NCI-H2107 (cell line): ENCODE data around the gene SYMPK.
"Not testable (repeated sequence)": the region's sequence is repeated elsewhere in the genome, so short reads cannot be mapped to it uniquely, and the experiment has no call there.

Source experiments
- DNase-seq: peaks from one replicate; lab custom pipeline; 2025; lab: John Stamatoyannopoulos, UW

SYMPK gene

DNA sequence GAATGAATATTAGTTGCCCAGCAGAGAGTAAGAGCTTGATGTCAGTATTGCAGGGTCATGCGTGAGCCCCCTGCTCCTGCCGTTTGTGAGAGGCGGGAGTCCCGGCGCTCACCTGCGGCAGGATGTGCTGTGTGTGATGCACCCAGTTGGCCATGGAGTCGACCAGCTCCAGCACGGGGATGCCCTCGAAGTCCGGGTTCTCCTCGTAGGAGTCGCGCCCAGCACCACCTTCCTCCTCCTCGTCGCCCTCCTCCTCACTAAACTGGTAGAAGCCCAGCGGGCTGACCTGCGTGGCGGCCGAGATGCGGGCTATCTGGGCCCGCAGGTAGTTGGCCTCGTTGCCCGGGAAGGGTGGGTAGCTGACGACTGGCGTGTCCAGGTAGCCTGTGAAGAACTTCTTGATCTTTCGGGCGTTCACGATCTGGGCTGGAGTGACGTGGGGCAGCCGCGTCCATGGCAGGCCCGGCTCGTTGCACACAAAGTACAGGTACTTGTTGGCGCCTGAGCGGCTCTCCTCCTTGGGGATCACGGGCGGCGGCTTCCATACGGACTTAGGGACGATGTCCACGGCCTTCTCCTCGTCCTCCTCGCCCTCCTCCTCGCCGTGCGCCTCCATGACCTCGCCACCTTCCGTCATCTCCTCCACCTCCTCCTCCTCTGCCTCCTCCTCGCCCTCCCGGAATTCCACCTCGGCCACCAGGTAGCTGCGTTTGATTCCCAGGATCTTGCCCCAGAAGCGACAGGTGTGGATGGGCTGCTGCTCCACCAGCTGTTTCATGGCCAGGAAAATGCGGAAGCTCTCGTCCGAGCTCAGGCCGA, 58.6 kb downstream of the SYMPK start:
- DNase-seq = no peak

DNA sequence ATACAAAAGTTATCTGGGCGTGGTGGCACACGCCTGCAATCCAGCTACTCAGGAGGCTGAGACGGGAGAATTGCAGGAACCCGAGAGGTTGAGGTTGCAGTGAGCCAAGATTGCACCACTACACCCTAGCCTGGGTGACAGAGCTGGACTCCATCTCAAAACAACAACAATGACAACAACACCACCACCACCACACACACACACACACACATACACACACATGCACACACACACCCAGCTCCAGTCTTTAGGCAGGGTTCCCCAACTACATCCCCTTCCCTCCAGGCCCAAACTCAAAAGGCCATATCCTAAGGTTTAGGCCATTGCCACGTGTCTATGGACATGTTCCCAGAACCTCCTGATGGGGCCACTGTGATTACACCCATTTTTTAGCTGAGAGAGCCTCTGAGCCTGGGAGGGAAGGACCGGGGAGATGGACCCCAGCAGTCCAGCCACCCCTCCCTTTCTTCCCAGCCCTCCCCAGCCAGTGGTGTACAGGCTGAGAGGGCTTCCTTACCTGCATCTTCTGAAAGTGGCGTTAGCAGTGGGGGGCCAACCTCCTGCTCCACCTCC, 61.3 kb downstream of the SYMPK start:
- DNase-seq = no peak

DNA sequence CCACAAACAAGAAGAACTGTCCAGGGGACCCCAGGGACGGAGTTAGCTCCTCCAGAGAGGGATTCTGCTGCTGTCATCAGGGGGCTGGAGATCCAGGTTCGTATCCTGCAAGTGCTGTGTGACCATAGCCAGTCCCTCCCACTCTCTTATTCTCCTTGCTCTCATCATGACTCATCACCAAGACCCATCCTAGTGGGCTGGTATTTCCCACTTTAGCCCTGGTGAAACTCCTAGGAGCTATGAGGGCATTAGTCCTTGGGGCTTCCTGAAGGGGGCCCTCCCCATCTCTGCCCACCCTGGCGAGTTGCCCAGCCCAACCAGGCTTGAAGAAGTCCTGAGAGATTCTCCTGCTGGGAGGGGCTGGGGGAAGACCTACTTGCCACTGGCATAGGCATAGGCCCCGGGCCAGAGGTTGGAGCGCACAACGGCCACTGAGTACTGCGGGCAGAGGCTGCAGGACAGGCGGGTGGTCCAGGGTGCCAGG, 62.8 kb downstream of the SYMPK start:
- DNase-seq = no peak

DNA sequence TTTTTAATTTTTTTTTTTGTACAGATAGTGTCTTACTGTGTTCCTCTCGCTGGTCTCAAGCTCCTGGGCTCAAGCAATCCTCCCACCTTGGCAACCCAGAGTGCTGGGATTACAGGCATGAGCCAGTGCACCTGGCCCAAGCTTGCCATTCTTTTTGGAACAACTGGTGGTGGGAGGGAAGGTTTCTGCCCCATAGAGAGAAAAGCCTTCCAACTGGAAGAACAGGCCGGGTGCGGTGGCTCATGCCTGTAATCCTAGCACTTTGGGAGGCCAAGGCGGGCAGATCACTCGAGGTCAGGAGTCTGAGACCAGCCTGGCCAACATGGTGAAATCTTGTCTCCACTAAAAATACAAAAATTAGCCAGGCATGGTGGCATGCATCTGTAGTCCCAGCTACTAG, 63.4 kb downstream of the SYMPK start:
- not testable (repeated sequence) for DNase-seq

DNA sequence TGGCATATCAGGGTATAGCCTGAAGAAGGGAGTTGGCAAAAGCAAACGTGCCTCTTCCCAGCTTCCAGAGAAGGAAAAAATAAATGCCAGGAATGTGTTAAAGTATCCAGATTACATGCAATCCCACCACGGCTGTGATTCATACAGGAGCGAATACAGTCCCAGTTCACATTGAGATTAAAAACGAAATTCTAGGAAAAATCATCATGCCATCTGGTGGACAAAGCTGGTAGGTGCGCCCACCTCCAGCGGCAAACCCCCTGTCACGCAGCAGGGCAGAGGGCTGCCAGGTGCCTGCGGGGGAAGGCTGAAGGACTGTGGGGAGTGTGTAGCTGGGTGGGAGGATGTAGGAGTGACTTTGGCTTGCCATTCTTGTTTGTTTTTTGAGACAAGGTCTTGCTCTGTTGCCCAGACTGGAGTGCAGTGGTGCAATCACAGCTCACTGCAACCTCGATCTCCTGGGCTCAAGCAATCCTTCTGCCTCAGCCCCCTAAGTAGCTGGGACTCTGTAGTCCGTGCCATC, 63.9 kb downstream of the SYMPK start:
- peak; percentile 42 for DNase-seq

DNA sequence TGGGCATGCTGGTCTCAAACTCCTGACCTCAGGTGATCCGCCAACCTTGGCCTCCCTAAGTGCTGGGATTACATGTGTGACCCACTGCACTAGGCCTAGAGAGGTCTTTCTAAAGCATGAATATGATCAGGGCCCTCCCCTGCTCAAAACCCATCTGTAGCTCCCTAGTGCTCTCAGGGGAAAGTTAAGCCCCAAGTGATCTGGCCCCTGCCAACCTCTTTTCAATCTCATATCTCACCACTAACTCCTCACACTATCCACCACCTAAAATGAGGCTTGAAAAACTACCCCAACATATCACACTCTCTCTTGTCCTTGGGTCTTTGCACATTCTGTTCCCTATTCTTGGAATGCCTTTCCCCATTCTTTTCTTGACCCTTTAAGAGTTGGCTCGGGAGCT, 68.3 kb downstream of the SYMPK start:
- no peak for DNase-seq

DNA sequence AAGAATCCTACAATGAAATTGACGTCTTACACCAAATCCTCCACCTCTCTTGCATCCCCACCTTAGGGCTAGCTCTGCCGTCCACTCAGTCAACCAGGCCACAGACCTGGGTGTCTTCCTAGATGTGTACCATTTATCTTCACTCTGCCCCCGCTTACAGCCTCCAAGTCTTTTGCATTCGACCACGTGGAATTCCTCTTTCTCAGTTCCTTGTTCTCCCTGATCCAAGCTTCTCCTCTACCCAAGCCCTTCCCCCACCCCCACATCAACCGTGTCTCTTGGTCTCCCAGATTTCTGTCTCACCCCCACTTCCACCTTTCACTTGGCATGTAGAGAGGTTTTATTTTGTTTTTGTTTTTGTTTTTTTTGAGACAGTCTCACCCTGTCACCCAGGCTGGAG, 69.1 kb downstream of the SYMPK start:
- DNase-seq = no peak

DNA sequence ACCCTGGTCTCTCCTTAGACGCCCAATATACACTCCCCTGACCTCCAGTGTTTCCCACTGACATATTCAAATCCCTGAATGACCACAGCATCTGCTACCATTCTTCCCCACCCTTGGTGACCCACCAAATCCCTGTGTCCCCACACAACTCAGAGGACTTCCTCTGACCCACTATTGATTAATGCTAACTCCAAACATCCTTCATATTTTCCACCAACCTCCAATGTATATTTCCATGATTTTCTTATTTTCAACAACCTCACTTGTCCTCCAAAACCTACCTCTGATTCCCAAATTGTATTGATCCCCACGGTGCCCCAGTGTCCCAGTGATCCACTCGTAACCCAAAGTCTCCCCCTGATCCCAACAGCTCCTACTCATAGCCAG, 69.8 kb downstream of the SYMPK start:
- DNase-seq = no peak

DNA sequence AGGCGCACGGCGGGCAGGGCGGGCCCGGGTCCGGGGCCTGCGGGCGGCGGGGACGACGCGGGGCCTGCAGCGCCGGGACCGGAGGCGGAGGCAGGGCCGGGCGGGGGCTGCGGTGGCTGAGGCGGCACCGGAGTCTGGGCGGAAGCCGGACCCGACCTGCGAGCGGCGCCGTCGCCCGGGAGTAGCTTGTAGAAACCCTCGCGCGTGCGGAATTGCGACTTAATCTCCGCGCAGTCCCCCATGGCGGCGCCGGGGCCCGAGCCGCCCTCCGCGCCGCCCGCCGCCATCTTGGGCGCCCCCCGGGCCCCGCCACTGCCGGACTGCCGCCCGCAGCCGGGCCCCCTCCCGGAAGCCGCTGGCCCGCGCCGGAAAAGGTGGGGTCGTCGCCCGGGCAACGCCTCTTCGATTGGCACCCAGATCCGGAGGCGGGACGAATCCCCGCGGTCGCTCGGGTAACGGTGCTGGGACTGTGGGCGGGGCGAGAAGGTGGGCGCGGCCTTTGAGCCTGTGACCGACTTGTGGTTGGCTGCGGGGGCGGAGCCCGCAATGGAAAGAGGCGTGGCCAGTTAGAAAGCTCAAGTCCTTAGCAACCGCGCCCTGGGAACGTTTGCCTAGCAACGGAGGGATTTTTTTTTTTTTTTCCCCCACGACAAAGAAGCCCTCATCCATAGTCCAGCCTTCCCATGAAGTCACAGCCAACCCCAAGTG, 70.3 kb downstream of the SYMPK start, which contains the start of gene DMWD:
Gene DMWD (minus strand): TSS at position 376 of the 708 bp plus-strand sequence. CDS start 89 bp downstream, at position 287.
- DNase-seq = peak; percentile 95

DNA sequence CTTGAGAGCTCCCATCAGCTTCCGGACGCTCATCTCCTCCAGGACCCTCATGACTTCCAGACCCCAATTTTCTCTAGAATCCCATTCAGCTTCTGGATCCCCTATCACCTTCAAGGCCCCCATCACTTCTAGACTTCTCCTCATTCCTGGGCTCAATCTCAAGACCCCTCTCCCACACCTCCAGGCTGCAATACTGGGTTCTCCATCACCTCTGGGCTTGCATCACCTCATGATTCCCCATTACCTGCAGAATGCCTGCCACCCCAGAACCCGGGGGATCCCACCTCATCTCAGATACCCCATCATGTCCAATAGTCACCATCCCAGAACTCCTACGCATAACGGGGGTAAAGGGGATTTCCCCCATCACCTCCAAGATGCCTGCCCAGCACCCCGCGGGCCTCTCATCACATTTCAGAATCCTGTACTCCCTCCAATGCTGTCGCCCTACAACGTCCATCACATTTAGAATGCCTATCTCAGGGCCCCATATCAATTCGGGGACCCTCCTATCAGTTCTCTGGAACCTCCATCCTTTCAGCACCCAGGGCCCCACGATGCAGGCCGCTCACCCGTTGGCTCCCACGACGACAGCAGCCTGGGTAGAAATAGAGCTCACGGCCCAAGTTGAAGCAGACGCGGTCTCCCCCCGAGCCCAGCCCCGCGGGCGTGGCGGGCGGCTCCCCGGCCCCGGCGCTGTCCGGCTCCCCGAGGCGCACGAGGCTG, 71.0 kb downstream of the SYMPK start:
- DNase-seq = no peak

DNA sequence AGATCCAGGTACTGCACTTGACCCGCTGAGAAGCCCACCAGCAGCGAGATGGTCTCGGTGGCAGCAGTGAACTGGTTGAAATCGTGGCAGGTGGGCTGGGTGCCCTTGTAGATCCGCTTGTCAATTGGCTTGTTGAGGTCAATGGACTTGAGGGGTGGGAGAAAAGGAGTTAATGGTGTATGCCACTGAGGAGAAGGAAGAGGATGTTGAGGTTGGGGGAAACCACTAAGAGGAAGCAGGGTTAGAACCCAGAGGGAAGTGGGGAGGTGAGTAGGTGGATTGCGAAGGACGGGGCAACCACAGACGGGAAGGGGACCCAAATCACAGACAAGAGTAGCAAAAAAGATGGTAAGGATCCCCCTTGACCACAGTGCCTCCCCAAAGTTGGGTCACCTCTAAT, 72.0 kb downstream of the SYMPK start:
- DNase-seq = no peak

DNA sequence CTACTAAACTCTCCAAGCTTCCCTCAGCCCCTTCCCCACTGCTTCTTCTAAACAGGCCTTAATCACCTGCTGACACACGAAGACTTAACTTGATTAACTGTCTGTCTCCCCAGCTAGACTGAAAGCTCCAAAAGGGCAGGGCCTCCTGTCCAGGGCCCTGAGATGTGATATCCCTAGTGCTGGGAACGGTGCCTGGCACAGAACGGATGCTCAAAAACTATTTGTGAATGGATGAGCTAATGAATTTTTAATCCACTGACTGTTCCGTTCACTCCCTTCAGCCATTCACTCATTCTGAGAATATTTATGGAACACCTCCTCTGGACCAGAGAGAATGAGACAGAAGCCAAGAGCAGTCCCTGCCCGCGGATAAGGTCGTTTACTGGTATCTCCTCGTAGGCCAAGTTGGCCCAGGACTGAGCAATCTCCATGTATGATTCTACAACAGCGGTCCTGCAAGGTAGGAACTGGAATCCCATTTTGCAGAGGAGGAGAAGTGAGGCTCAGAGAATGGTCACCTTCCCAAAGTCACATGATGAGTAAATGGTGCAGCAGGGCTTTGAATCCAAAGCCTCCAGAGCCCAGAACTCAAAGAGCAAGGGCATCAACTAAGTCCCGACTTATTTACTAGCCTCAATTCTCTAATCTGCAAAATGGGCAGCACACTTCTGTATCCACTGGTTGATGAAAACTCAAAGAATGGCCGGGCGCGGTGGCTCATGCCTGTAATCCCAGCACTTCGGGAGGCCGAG, 73.7 kb downstream of the SYMPK start:
- DNase-seq = no peak

DNA sequence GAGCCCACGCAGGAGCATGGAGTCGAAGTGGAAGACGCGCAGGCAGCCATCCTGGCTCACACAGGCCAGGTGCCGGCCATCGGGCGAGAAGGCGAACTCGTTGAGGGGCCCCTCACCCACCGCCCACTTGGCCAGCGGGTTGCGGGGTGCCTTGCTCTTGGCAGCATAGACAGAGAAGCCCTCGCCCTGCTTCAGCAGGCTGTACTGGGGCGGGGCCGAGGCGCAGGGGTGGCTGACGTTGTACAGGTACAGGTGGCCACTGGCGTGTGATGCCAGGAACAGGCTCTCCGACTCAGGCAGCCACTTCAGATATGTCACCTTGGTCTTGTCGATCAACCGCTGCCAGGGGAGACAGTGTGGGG, 76.4 kb downstream of the SYMPK start:
- DNase-seq = no peak

DNA sequence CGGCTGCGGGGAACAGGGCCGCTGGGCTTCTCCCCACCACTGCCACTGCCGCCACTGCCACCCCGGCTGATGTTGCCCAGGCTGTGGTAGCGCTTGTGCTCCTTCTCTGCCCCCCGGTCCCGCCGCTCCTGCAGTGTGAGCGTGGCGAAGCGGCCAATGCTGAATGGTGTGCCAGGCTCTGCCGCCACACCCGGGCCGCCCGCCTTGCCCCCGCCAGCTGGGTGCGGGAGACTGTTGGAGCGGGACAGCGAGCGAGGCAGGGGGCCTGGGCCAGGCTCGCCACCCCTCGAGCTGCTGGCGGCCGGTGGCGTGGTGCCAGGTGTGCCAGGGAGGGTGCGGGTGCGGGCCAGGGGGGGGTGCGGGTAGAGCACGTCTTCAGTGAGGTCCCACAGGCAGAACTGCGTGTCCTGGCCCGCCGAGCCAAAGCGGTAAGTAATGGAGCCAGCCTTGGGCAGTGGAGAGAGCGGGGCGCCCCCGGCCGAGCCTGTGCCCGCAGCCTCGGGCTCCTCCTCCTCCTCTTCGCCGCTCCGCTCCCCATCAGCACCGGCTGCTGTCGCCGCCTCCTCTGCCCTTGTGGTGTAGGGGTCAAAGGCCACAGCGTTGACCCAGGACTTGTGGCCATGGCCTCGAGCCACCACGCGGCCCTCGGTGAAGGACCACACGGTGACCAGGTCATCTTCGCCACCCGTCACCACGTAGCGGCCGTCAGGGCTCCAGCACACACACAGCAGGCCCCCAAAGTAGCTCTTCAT, 77.0 kb downstream of the SYMPK start:
- DNase-seq = no peak

DNA sequence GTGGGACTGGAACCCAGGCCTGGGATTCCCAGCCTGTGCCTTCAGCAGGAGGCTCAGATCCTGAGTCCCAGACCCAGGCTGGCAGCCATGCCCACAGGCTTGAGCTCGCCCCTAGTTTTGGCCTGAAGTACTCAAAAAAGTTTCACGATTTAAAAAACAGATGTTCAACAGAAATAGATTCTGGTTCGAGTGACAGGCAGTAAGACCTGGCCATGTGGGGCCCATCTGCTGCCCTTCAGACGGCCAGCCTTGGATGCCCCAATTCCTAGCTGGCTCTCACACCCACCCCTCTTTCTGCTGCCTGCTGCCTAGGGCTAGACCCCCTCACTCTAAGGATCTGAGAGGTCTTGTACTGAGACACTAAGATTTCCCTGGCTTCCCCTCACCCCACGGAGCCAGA, 77.8 kb downstream of the SYMPK start:
- DNase-seq = no peak

DNA sequence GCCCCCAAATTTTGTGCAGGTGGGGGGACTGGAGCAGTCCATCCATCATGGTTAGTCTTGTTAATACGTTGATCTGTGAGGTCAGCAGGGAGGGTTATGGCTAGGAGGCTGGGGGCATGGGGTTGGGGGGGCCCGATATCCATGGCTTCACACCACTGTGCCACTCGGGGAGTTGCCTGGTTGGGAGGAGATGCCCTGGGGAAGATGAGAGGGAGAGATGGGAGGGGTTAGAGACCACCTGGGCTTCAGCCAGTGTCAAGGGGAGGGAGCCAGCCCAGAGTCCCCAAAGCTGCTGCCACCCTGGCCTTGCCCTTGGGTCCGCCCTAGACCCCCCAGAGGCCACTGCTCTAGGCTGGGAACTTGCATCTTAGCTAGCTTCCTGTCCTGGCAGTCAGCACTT, 78.9 kb downstream of the SYMPK start:
- DNase-seq = no peak

DNA sequence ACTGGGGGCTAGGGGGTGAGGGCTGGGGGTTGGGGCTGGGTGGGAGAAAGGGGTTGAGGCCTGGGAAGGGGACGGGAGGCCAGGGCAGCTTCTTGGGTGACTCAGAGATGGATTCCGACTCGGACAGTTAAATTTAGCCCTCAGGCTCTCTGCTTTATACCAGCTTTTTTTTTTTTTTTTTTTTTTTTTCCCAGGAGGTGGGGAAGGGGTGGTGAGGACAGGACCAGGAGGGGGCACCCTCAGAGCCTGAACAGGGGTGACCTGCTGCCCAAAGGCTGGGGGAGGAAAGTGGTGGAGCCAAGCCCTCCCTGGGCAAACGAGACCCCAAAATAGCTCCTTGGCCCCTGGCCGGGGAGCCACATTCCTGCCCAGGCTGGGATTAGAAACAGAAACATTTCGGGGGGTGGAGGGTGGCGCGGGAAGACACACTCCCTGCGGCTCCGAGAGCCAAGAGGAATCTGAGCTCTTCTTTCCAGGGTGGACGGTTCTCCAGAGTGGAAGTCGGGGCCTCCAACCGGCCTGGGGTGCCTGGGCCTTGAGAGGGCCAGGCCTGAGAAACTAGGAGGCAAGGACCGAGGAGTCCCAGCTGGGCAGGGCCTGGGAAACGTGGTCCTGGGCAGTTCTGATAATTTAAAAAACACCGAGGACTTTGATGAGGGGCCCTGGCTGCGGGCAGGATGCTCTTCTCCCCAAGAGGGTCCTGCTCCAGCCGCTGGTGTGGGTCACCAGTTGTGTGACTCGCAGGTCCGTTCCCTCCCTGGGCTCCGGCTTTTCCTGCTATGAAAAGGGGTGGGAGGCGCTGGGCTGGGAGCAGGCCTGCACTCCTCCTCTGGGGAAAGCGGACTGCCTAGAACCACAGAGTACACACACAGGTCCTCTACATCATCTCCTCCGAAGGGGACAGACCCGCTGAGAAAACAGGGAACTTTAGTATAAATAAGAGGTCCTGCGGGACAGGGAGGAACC, 79.8 kb downstream of the SYMPK start:
- DNase-seq = no peak

DNA sequence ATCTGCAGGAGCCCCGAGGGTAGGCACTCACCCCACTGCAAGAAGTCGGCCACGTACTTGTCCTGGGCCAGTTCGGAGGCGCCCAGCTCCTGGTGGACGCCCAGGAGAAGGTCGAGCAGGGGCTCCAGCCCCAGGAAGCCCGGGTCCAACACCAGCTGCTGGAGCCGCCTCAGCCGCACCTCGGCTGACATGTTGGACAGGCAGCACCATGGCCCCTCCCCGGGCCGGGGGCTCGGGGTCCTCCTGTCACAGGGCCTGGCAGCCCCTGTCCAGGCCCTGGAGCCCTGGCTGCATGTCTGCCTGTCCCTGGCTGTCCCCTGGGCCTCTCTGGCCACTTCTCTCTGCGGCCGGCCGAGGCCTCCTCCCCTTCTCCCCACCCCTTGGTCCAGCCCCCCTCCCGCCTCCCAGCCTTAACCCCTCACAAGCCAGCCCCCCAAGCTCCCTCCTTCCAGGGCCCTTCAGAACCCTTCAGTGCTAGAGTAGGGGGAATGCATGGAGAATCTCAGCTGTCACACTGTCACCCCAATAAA, 80.7 kb downstream of the SYMPK start, which contains the start of gene DMPK:
Gene DMPK (minus strand): TSS at position 329 of the 530 bp plus-strand sequence. CDS start 138 bp downstream, at position 191.
- DNase-seq = no peak
